GM18873 (cell line): ENCODE results near the gene SMAD3.

Experiments used
- ATAC-seq: cut with Tn5 transposase; IDR thresholded peaks from one replicate; pipeline ENCODE4 v1.9.1; 2021; ENCODE audit warnings: mild to moderate bottlenecking, moderate library complexity, moderate number of reproducible peaks; ENCODE audit not compliant: unreplicated experiment, low FRiP score

Gene SMAD3

DNA sequence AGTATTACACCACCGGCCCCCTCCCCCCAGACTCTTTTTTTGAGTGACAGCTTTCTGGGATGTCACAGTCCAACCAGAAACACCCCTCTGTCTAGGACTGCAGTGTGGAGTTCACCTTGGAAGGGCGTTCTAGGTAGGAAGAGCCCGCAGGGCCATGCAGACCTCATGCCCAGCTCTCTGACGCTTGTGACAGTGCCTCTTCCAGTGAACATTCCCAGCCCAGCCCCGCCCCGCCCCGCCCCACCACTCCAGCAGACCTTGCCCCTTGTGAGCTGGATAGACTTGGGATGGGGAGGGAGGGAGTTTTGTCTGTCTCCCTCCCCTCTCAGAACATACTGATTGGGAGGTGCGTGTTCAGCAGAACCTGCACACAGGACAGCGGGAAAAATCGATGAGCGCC lies 125.4 kb downstream of the SMAD3 start:
- no peak for ATAC-seq

DNA sequence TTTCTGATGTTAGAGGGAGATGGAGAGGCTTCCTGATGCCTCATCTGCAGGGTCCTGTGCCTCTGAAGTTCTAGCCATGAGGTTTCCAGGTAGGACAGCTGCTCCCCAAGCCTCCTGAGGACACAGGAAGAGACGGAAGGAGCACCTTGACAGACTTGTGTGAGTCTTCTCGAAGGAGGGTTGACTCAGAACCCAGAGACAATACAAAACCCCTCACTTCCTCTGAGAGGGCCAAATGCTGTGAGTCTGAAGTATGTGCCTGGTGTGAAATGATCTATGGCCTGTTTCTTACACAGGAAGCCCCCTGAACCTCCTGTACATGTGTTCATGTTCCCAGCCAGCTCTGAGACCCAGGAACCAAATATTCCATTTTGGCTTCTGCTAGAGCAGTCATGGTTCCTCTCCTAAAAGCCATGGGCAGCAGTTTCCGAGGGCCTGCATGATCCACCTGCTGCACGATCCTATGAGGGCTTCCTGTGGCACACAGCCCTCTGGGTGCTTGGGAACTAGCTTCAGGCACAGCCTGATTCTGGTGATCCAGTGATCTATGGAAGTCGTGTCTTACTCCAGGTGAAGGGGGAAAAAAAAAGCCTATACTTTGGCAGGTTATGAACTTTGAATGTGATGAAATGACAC lies 126.9 kb downstream of the SMAD3 start:
- ATAC-seq = no peak

DNA sequence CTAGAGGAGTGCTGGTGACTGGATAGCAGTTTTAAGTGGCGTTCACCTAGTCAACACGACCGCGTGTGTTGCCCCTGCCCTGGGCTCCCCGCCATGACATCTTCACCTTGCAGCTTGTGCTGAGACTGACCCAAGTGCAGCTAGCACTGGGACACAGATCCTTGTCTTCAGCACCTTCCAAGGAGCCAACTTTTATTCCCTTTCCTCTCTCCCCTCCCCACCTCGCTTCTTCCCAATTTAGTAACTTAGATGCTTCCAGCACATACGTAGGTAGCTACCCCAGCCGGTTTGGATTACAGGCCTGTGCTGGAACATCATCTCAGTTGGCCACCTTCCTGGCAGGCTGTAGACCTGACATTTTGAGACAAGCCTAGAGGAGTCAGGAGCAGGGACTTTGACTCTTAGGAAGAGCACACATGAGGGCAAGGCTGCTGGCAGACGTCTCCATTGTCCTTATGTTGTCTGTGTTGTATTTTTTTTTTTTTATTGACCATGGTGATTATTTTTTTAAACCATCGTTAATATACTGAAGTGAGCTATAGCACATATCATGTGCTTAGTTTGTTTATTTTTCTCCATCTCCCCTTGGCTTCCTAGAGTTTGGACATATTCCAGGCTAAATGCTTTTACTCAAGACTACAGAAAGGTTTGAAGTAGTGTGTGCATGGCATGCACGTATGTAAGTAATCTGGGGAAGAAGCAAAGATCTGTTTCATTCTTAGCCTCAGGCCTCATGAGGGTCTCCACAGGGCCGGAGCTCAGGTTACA lies 128.0 kb downstream of the SMAD3 start:
- ATAC-seq = no peak

DNA sequence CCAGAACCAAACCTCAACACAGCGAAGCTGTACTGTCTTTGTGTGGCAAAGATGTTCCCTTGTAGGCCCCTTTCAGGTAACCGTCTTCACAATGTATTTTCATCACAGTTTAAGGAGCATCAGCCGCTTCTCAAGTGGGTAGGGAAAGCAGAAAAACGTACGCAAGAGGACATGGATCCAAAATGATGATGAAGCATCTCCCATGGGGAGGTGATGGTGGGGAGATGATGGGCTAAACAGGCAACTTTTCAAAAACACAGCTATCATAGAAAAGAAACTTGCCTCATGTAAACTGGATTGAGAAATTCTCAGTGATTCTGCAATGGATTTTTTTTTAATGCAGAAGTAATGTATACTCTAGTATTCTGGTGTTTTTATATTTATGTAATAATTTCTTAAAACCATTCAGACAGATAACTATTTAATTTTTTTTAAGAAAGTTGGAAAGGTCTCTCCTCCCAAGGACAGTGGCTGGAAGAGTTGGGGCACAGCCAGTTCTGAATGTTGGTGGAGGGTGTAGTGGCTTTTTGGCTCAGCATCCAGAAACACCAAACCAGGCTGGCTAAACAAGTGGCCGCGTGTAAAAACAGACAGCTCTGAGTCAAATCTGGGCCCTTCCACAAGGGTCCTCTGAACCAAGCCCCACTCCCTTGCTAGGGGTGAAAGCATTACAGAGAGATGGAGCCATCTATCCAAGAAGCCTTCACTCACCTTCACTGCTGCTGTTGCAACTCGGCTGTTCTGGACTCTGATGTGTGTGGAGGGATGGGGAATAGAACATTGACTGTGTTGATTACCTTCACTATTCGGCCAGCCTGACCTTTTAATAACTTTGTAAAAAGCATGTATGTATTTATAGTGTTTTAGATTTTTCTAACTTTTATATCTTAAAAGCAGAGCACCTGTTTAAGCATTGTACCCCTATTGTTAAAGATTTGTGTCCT lies 129.0 kb downstream of the SMAD3 start:
- no peak for ATAC-seq

DNA sequence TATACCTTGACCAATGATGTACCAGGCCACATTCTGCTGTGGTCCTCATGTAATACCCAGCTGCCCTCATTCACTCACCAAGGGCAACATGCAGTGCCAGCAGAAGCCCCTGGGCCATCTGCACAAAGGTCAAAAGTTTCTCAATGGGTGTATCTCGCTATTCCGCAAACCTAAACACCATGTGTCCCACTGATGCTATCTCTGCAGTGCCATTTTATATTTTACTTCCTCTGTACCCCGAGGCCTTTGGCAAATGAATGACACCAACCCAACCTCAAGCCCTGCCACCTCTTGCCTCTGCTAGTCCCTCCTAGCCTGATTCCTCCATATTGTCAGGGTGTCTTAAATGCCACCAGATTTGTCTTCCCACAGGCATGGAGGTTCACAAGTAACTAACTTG lies 129.9 kb downstream of the SMAD3 start:
- ATAC-seq = no peak

DNA sequence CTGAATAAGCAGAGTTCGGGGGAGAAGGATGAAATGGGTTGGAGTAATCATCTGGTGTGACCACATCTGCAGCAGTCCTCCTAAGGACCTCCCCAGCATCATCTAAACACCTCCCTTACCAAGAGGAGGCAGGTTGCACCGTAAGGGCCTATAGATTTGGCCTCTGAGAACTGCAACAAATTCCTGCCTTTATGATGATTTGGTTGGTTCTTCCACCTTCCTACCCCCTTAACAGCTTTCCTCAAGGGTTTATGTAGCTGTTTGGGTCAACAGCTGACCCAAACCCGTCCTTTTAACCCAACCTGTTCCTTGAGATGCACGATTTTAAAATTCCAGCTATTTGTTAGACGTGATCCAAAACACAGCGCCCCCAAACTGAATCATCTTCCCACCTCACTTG lies 130.8 kb downstream of the SMAD3 start:
- no peak for ATAC-seq

DNA sequence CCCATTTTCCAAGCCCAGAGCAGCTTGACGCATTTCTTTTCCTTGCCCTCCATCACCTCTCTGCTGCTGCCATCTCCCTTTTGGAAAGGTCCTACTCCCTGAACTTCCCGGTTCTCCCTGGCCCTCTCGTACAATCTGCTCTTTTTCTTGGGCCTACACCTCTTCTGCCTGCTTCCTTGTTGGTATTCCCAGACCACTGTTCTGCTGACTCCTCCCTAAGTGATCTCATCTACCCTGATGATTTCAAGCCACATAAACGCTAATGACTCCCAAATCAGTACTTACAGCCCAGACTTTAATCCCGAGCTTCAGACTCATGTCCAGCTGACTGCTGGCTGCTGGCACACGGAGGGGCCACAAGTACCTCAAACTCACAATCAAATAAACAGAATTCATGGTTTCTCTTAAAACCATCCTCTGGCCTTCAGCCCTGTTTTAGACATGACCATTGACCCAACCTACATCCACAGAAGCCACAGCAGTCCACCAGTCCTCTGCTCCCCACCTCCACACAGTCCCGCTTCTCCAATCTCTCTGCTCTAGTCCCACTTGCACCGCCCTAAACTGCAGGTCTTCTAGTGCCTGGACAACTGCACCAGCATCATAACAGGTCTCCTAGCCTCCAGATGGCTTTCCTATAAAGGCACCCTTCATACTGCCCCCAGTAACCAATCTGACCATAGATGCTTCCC lies 131.4 kb downstream of the SMAD3 start:
- no peak for ATAC-seq

DNA sequence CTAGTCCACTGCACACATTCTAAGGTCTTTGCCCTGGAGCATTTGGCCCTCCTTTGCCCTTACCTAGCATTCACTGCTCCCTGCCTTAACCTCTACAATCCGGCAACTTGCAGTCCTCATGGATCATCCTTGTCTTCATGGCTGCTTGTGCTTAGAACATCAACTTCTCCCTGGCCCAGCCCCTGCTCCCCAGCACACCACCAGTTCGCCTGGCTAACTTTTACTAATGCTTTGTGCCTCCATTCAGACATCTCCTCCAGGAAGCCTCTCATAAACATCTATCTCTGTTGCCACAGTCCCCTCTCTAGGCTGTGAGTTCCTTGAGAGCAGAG lies 131.9 kb downstream of the SMAD3 start:
- ATAC-seq = no peak

DNA sequence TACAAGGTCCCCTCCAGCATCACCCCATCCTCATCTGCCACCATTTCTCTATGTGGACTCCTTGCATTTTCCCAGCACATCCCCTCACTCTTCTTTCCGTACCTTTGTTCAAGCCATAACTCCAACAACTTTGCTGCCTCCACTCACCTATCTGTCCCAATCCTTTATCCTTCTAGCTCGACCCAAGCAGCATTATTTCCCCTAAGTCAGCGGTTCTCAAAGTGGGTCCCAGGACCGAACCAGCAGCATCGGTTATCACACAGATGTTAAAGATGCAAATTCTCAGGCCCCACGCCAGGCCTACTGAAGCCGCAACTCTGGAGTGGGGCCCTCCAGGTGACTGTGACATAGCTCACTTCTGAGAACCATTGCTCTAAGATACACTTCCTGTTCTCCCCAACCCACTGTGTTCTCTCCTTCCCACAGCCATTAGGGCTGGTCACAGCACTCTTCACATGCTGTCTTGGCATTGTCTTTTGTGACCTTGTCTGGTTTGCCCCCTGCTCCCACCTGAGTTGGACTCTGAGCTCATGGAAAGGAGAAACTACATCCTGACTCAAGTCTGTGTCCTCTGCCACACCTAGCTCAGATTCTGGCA lies 132.9 kb downstream of the SMAD3 start:
- no peak for ATAC-seq

DNA sequence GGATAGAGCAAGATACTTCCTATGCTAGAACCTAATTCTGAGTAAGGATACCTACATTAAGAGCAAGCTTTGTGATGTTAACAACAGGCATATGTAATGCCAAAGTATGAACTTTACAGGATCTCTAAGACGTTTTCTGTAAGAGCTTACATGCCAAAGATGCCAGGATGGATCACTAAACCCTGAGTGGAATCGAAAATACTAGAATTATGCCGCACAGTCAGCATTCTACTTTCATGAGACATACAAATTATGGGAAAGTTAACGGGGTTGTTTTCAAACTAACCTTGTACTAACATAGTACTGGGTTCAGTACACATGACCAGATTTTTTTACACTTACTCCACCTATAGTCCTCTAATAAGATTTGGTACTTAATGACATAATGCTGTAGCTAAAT lies 134.0 kb downstream of the SMAD3 start:
- ATAC-seq = no peak

DNA sequence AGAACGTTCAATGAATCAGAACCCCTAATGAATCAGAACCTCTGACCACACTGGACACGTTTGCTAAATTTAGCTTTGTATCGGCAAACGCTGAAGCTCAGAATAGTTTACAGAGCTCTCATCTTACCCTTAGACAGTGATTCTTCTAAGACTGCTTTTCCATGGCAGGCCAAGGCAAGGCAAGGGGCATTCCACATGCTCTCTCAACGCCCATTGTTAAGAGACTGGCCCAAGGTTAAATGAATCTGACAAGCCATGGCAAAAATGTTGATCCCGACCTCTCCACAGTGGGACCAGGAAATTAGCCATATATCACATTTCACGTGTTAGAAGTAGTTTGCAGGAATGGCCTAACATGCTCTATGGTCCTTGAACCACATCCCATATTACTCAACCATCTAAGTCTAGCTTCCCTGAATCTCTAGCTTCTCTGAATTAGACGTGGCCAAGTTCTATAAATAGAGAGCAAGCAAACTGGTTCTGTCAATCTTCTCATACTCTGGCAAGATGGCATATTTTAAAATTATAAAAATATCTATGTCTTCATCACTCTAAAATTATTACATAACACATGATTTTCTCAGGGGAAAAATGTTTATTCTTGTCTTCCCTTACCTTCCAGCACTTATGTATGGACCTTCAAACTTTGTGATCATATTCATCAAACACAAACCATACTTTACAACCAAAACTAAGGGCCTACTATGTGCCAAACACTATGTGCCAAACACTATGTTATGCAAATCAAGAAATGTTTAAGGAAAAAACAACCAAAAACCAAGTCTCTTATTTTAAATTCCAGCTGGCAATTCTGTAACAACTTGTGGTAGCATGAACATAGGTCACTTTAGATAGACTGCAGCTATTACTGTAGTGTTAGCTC lies 134.7 kb downstream of the SMAD3 start:
- ATAC-seq = no peak

DNA sequence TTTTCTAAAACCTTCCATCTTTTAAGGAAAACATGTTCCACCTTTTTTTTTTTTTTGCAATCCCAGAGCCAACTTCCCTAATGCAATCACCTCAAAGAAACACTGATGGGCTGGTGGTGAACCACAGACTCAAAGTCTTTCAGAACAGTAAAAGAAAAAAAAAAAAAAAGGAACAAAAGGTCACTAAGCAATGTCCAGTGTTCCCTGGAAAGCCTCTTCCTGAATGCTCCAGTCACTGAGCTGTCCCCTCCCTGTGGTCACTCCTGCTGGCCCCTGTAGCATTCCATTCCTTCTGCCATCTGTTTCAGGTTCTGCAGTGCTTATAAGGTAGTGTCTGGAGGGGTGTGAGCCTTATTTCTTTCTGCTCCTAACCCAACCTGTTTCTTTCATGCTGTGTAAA lies 135.7 kb downstream of the SMAD3 start:
- ATAC-seq = no peak

DNA sequence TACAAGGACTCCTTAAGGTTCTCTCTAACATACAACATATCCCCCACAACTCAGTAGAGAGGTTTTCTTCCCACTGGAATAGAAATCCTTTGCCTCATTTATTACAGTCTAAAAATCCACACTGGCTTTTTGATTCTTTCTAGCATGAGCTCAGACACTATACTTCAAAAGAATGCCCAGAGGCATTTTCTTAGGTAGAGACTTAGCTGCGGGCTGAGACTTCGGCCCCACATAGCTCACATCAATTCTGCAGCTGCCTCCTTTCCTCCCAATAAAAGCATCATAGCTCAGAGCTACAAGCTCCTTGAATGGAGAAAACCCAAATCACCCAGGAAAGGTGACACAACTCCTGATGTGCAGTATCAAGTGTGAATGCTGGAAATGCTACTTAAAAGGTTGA lies 136.7 kb downstream of the SMAD3 start:
- no peak for ATAC-seq

DNA sequence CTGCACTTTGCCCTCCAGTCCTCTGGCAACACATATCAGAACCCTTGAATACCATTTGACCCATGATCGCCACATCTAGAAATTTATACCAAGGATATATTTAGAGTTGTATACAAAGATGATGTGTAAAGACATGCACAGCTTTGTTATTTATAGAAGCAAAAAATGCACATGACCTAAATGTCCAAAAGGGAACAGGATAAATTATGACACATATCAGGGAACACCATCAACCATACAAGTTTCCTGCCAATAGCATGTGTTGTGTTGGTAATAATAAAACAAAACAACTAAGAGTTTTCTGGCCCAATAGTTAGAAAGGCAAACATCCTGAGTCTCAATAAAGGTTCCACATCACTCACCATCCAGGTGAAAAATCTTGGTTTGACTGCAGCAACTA lies 137.6 kb downstream of the SMAD3 start:
- no peak for ATAC-seq

DNA sequence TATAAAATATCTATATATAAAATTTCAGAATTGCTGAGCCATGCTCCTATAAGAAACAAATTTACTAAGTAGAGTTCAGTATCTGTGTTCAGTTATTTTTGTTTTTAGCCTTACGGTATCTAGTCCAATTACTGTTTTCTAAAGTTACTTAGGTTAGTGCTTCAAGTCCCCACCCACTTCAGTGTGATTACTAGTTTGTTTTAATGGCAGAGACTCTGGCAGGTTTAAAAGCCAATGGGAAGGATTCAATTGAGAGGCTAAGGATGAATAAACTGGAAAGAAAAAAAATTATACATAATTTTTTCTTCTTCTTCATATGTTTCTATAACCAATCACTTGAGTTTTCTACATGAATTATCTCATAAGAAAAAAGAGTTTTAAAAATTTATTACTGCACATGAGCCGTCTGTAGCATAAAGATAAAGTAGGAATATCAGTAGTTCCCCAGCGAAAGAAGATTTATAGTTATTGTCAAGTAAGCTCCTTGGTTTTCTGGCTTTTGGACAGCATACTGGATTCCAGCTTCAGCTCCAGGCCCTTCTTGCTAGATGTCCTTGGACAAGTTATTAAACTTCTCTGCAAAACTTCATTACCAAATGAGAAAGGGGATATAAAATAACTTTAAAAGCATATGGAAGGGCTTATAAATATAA lies 142.3 kb downstream of the SMAD3 start:
- no peak for ATAC-seq

DNA sequence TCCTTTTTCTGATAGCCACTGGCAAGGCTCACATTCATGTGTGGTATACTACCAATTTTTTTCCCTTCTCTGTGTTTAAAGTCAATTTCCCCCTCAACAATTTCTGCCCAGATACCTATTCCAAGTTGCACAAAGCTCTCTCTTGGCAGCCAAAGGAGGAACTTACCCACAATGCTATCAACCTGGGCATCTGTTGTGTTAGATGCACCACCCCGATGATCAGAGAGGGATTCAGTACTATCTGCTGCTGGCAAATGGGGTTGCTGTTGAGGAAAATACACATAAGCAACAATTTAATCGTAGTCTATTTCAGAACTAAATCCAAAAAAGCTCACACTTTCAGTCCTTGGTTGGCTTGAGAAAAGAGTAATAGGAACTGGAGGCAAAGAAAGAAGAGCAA lies 143.0 kb downstream of the SMAD3 start:
- ATAC-seq = no peak

DNA sequence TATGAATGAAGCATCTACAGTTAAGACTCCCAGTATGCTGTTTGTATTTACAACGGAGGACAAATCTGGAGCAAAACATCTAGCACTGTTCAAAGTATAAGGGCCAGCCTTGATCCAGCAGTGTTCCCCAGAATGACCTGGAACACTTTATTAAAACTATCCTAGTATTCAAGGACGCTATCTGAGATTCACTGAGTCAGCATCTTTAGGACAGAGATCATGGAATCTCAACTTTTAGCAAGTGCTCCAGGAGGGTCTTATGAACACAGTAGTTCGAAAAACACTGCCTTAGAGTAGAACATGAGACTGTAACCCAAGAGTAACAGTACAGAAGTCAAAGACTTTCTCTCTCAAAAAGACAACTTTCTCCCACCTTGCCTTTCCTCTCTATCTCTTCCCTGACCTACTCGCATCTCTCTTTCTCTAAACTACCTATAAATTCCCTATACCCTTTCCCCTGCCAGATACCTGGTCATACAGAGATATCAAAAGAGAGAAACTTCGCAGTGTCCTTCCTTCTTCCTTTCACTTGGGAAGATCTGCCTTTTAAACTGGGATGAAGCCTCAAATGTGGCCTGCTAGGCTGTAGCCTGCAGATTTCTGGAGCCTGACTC lies 145.3 kb downstream of the SMAD3 start:
- ATAC-seq = no peak

DNA sequence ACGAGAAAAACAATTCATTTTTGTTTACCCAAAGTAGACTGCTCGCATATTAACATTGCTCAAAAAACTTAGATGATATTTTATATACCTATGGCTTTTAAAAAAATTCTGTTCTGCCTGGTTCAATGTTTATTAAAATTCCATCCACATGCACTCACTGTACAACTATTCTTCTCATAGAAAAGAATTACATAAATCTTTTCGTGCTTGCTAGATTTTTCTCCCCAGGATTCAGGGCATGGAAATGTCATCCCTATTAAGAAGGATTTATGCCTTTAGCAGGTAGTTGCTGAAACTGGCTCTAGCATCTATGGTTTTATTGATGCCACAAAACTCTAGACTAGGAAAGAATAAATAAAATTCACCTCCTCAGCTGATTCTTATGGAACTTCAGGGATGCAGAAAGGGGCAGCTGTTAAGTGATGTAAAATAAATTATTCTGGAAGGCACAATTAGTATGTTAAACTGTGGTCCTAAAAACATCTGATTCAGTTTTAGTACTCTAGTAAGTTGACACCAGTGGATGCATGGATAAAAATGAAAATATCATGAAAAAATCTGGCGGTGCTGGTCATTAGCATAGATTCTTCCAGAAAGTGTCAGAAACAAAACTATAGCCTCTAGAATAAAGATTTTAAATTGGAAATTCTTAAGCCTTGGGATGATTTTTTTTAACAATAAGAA lies 147.4 kb downstream of the SMAD3 start:
- no peak for ATAC-seq
